Left lung (tissue), 10 donors: ENCODE data around the gene ZSCAN12. TPM values are rescaled to one million over a fixed set of nuclear protein-coding genes. Genes with fewer than 3 reads are reported as not detected.

Experiments used
- ATAC-seq: fragments of 200-7000 bp; cut with Tn5 transposase; one replicate; pipeline ENCODE4 v1.9.1; 2020; ENCODE audit warnings: moderate library complexity
- DNase-seq, 4 donors: peaks; one replicate each; pipeline ENCODE4 v3.0.0-alpha.2; 2013 to 2020
- H3K27ac ChIP-seq, 2 donors: fragments of 200-600 bp; sonication (generic) in 1 of 2; one replicate each; pipeline versions ENCODE4 v1.5.0 to v1.8.0; 2020 to 2021
- H3K27me3 ChIP-seq, 2 donors: fragments of 200-600 bp; sonication (generic) in 1 of 2; one replicate each; pipeline versions ENCODE4 v1.5.0 to v1.8.0; 2020 to 2021
- H3K36me3 ChIP-seq, 2 donors: fragments of 200-600 bp; sonication (generic) in 1 of 2; one replicate each; pipeline versions ENCODE4 v1.5.0 to v1.8.0; 2020 to 2021
- H3K4me1 ChIP-seq, 2 donors: fragments of 200-600 bp; one replicate each; pipeline ENCODE4 v1.8.0; 2021
- H3K4me3 ChIP-seq, 2 donors: fragments of 200-600 bp; sonication (generic) in 1 of 2; one replicate each; pipeline versions ENCODE4 v1.5.0 to v1.8.0; 2020 to 2021; ENCODE audit warnings: mild to moderate bottlenecking in 1 of 2
- H3K9me3 ChIP-seq, 2 donors: fragments of 200-600 bp; sonication (generic) in 1 of 2; one replicate each; pipeline versions ENCODE4 v1.5.0 to v1.8.0; 2020 to 2021
- CTCF ChIP-seq, 2 donors: fragments of 200-600 bp; sonication (generic) in 1 of 2; IDR thresholded peaks; one replicate each; pipeline versions ENCODE4 v1.5.0 to v1.8.0; 2021; ENCODE audit warnings: antibody characterized with exemption in 2 of 2
- intact Hi-C, 2 donors: fragments of 100-400 bp; cut with DNase I; formaldehyde crosslinking; loops; one replicate each; pipeline versions ENCODE4 v1.11.2 to v1.14.2; 2022
- polyA plus RNA-seq, 6 donors: library from polyadenylated mRNA; unstranded; fragments of 120-200 nt; gene quantifications; one replicate each; pipeline ENCODE4 v1.2.1, GENCODE V29; 2013; ENCODE audit not compliant: insufficient read length in 6 of 6
- total RNA-seq, 2 donors: library from RNA; stranded (reverse); fragmentation: NEBNext Ultra II Directional; extraction: Animal tissue kit (Norgen Biotek cat#: 25700); gene quantifications; one replicate each; pipeline ENCODE4 v1.2.1, GENCODE V29; 2021
- donor health status: DM: no; HTN: yes; CAD: no.
- donor health status: DM: no; HTN: no; CAD: no.

The ZSCAN12 gene
- total and polyA plus RNA-seq, 8 donors = 5.2 to 20.1 (median 15.8) TPM

DNA sequence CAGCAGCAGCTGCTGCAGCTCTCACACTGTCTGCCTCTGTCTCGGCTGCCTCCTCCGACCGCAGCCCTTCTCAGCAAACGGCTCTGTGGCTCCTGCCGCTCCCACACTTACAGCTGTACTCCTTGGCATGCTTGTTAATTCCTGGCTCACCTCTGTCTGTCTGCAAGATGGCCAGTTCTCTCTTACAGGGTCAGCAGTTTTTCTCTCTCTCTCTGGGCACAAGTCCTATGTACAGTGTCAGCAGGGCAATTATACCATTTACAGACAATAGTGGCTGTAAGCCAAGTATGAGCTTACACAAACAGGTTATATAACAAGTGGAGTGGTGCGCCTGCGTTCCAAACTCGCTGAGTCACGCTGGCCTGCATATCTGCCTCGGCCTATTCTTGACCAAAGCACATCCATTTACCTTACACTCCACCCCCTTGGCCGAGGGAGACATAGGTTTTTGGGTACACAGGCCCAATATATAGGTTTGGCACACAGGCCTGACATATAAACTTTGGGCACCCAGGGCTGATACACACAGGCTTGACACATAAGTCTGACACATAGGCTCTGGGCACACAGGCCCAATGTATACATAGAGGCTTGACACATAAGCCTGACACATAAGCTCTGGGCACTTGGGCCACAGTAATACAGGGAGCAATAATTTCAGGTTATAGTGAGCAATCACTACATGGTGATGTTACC, 45.4 kb downstream of the ZSCAN12 start:
- peak in 2 of 4 donors; percentile 64 to 74 for DNase-seq
- Histone ChIP-seq H3K27me3 (no peaks in the 10 kb centered on the region), H3K9me3 (no peaks in the 10 kb centered on the region), H3K36me3 (no peaks in the 10 kb centered on the region), H3K27ac (peak overlapping the region; percentile 77 to 86), H3K4me3 (no peak overlapping the region), H3K4me1 (peaks cover 12 to 44% of the 10 kb centered on the region in 2 donors)
- intact Hi-C loops = no loop called here
- TF ChIP-seq CTCF (IDR thresholded peaks at IDR 0.05) = no peak
- peak; percentile 26 for ATAC-seq

- Histone ChIP-seq H3K4me1 (peaks cover 12 to 44% of the 10 kb centered on the region in 2 donors), H3K9me3 (no peaks in the 10 kb centered on the region), H3K4me3 (no peak overlapping the region), H3K36me3 (no peaks in the 10 kb centered on the region), H3K27ac (peak overlapping the region; percentile 77 to 86), H3K27me3 (no peaks in the 10 kb centered on the region)
- DNase-seq = no peak
- intact Hi-C loops = no loop called here
- no peak for TF ChIP-seq CTCF (IDR thresholded peaks at IDR 0.05)
- no peak for ATAC-seq
These were observed 46.2 kb downstream of the ZSCAN12 start for GRCh38 chr6:28353356-28353755.

- no peak overlapping the region for H3K27ac ChIP-seq
- no peaks in the 10 kb centered on the region for H3K36me3 ChIP-seq
- TF ChIP-seq CTCF (IDR thresholded peaks at IDR 0.05) = no peak
- H3K9me3 ChIP-seq = no peaks in the 10 kb centered on the region
- H3K4me3 ChIP-seq = no peak overlapping the region
- ATAC-seq = no peak
- DNase-seq = no peak
- peaks cover 12 to 38% of the 10 kb centered on the region in 2 donors for H3K4me1 ChIP-seq
- intact Hi-C loops = no loop called here
- peaks cover 0 to under 1% of the 10 kb centered on the region in 2 donors for H3K27me3 ChIP-seq
These were observed 48.0 kb downstream of the ZSCAN12 start for GRCh38 chr6:28351493-28351925.

DNA sequence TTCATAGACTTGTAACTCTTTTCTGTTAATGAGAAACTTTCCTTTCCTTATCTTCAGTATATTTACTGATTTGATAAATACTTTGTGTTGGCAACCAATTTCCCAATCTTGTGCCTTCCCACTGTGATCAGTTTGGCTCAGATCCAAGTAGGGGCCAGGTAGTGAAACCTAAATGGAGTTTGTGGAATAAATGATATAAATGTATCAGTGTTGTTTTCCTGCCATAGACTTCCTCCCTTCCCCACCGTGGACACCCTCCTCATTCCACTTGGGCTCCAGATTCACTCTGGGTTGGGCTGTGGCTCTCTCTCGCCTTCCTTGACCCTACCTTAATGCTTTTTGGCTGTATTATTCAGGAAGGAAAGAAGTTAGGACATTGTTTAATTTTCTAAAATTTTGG, 48.5 kb downstream of the ZSCAN12 start:
- Histone ChIP-seq H3K4me1 (peaks cover 12 to 34% of the 10 kb centered on the region in 2 donors), H3K36me3 (no peaks in the 10 kb centered on the region), H3K27ac (no peak overlapping the region), H3K4me3 (peak overlapping the region in 1 of 2 donors; percentile 71), H3K9me3 (no peaks in the 10 kb centered on the region), H3K27me3 (peaks cover 0 to 3% of the 10 kb centered on the region in 2 donors)
- TF ChIP-seq CTCF (IDR thresholded peaks at IDR 0.05) = no peak
- DNase-seq (no peak), ATAC-seq (no peak)
- intact Hi-C loops = no loop called here

- Histone ChIP-seq H3K9me3 (no peaks in the 10 kb centered on the region), H3K27me3 (peaks cover 0 to 8% of the 10 kb centered on the region in 2 donors), H3K4me1 (peaks cover 8 to 28% of the 10 kb centered on the region in 2 donors), H3K4me3 (peak within 1 kb of the TSS; percentile 54 to 71), H3K36me3 (no peaks in the 10 kb centered on the region), H3K27ac (peak within 1 kb of the TSS; percentile 74 to 81)
- ATAC-seq = peak; percentile 96
- DNase-seq = peak; percentile 70 to 96 (median 88)
- TF ChIP-seq CTCF (IDR thresholded peaks at IDR 0.05) = no peak
- intact Hi-C loops = no loop called here
These were observed 49.4 kb downstream of the ZSCAN12 start, which contains the start of gene ZKSCAN3 for GRCh38 chr6:28349892-28350737. Gene ZKSCAN3 (plus strand): TSS chr6:28349947. CDS start chr6:28359587, 9,640 bp downstream.
